HG02973 (cell line): ENCODE data around the gene GPR39.

Experiments used
- ATAC-seq: cut with Tn5 transposase; IDR thresholded peaks from one replicate; pipeline ENCODE4 v1.9.1; 2021; ENCODE audit warnings: moderate library complexity; ENCODE audit not compliant: unreplicated experiment

Gene GPR39

GRCh38 chr2:132636346-132636745 lies 219.7 kb downstream of the GPR39 start:
- ATAC-seq: no peak

- ATAC-seq: no peak
Observed at GRCh38 chr2:132638313-132639040, 221.9 kb downstream of the GPR39 start.

GRCh38 chr2:132640116-132640515 lies 223.5 kb downstream of the GPR39 start:
- ATAC-seq: no peak

- ATAC-seq: no peak
Observed at GRCh38 chr2:132641819-132642218, 225.2 kb downstream of the GPR39 start.

GRCh38 chr2:132642415-132642814 lies 225.8 kb downstream of the GPR39 start:
- ATAC-seq: no peak

- ATAC-seq: no peak
Observed at GRCh38 chr2:132645176-132645575, 228.6 kb downstream of the GPR39 start.

GRCh38 chr2:132645722-132646539 lies 229.3 kb downstream of the GPR39 start:
- no peak for ATAC-seq

- ATAC-seq: no peak
Observed at GRCh38 chr2:132646540-132647108, 230.0 kb downstream of the GPR39 start.

- ATAC-seq: no peak
Observed at GRCh38 chr2:132651115-132652045, 234.8 kb downstream of the GPR39 start.

GRCh38 chr2:132652474-132652873 lies 235.9 kb downstream of the GPR39 start:
- no peak for ATAC-seq

- no peak for ATAC-seq
Observed at GRCh38 chr2:132654335-132654734, 237.7 kb downstream of the GPR39 start.

GRCh38 chr2:132654968-132655367 lies 238.4 kb downstream of the GPR39 start:
- ATAC-seq: no peak

GRCh38 chr2:132656266-132656975 lies 239.8 kb downstream of the GPR39 start:
- ATAC-seq: no peak

GRCh38 chr2:132659331-132659730 lies 242.7 kb downstream of the GPR39 start:
- no peak for ATAC-seq

GRCh38 chr2:132662732-132663131 lies 246.1 kb downstream of the GPR39 start:
- ATAC-seq: no peak

GRCh38 chr2:132664096-132664495 lies 247.5 kb downstream of the GPR39 start:
- no peak for ATAC-seq

GRCh38 chr2:132665401-132666140 lies 249.0 kb downstream of the GPR39 start:
- no peak for ATAC-seq

- ATAC-seq: no peak
Observed at GRCh38 chr2:132667706-132668105, 251.1 kb downstream of the GPR39 start.

GRCh38 chr2:132668189-132668823 lies 251.7 kb downstream of the GPR39 start:
- no peak for ATAC-seq
